ENCODE measurements around the gene STMN1.
"Not testable (repeated sequence)": the region's sequence is repeated elsewhere in the genome, so short reads cannot be mapped to it uniquely, and the experiment has no call there.

The STMN1 gene

GRCh38 chr1:25905680-25906643, at the start of gene STMN1:
STMN1 (minus strand) TSS chr1:25906419; CDS start chr1:25904676, 1,743 bp downstream.
- DNase-seq, result peak; percentile 67

- DNase-seq, result no peak
Measured at GRCh38 chr1:25955553-25955952, 49.3 kb upstream of the STMN1 start.

GRCh38 chr1:25954282-25954938, 48.2 kb upstream of the STMN1 start:
- DNase-seq, result no peak

GRCh38 chr1:25952841-25953401, 46.7 kb upstream of the STMN1 start:
- no peak for DNase-seq

- DNase-seq, result no peak
Measured at GRCh38 chr1:25948641-25949040, 42.4 kb upstream of the STMN1 start.

- DNase-seq, result no peak
Measured at GRCh38 chr1:25947027-25947426, 40.8 kb upstream of the STMN1 start.

GRCh38 chr1:25945761-25946160, 39.5 kb upstream of the STMN1 start:
- no peak for DNase-seq

GRCh38 chr1:25944986-25945385, 38.8 kb upstream of the STMN1 start:
- no peak for DNase-seq

- not testable (repeated sequence) for DNase-seq
Measured at GRCh38 chr1:25943511-25943910, 37.3 kb upstream of the STMN1 start.

- DNase-seq, result no peak
Measured at GRCh38 chr1:25936947-25937346, 30.7 kb upstream of the STMN1 start.

- DNase-seq, result no peak
Measured at GRCh38 chr1:25933479-25934365, 27.5 kb upstream of the STMN1 start.

- DNase-seq, result not testable (repeated sequence)
Measured at GRCh38 chr1:25932811-25933400, 26.7 kb upstream of the STMN1 start.

GRCh38 chr1:25932321-25932720, 26.1 kb upstream of the STMN1 start:
- DNase-seq, result no peak

- DNase-seq, result no peak
Measured at GRCh38 chr1:25929016-25929415, 22.8 kb upstream of the STMN1 start.

GRCh38 chr1:25927521-25928265, 21.5 kb upstream of the STMN1 start:
- DNase-seq, result no peak

GRCh38 chr1:25926731-25927496, 20.7 kb upstream of the STMN1 start:
- no peak for DNase-seq

GRCh38 chr1:25924454-25924853, 18.2 kb upstream of the STMN1 start:
- DNase-seq, result no peak

GRCh38 chr1:25922971-25923552, 16.8 kb upstream of the STMN1 start:
- DNase-seq, result no peak

- DNase-seq, result no peak
Measured at GRCh38 chr1:25922056-25922970, 16.1 kb upstream of the STMN1 start.

Measured in amniotic stem cell (primary cell).